GM19395 (cell line): Measurements from ENCODE around the gene CD160.
"Not testable (repeated sequence)": the region's sequence is repeated elsewhere in the genome, so short reads cannot be mapped to it uniquely, and the experiment has no call there.

Source experiments
- ATAC-seq: cut with Tn5 transposase; IDR thresholded peaks from one replicate; pipeline ENCODE4 v1.9.1; 2021; ENCODE audit warnings: mild to moderate bottlenecking, moderate library complexity; ENCODE audit not compliant: unreplicated experiment

Gene CD160

GRCh38 chr1:145719230-145720079 is at the start of gene CD160:
Gene CD160, plus strand, starts transcription at chr1:145719499. Its CDS starts 8,829 bp downstream, at chr1:145728328.
- no peak for ATAC-seq

- ATAC-seq, result not testable (repeated sequence)
Observed at GRCh38 chr1:145670995-145671745, 48.1 kb upstream of the CD160 start.

- ATAC-seq, result not testable (repeated sequence)
Observed at GRCh38 chr1:145673217-145673616, 46.1 kb upstream of the CD160 start.

GRCh38 chr1:145684858-145685257 is 34.4 kb upstream of the CD160 start:
- ATAC-seq, result not testable (repeated sequence)

DNA sequence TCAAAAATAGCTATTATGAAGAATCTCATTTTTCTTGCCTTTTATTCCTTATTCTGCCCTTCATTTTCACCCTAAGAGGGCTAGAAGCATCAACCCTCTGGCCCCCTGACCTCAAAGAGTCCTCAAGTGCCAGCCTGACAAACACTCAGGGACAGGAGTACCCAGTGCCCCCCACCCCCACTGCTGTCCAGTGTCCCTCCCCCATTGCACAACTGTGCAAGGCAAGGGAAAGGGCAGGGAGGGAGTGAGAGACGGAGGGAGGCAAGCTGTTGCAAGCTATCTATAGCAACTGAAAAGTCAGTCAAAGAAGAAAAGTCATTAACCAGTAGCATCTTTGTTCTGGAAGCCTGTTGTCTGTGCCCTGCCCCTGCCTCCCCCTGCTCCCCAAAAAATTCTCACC is 33.2 kb upstream of the CD160 start:
- not testable (repeated sequence) for ATAC-seq

DNA sequence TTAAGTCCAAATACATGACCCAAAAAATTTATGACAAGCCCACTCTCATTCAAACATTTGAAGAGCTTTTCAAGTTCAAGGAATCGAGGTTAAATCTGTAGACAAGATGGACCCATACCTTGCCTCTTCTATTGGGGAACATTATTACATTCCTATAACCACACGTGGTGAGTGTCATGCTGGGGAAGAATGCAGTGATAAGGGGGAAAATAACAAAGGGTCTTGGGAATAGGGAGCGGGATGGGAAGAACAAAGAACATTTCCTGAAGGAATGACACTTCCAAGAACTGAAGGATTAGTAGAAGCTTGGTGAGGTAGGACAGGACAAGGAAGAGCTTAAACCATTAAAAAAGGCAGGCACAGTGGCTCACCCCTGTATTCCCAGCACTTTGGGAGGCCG is 31.0 kb upstream of the CD160 start:
- ATAC-seq, result no peak

DNA sequence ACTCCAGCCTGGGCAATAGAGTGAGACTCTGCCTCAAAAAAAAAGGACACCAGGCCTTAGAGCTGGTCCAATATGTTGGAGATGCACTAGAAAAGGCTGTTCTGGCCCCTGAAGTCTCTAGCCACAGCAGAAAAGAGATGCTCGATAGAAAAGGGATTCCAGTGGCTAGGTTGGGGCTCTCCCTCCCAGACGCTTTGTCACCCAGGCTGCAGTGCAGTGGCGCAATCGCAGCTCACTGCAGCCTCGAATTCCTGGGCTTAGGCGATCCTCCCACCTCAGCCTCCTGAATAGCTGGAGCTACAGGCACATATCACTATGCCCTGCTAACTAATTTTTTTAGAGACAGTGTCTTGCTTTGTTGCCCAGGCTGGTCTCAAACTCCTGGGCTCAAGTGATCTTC is 30.4 kb upstream of the CD160 start:
- no peak for ATAC-seq

DNA sequence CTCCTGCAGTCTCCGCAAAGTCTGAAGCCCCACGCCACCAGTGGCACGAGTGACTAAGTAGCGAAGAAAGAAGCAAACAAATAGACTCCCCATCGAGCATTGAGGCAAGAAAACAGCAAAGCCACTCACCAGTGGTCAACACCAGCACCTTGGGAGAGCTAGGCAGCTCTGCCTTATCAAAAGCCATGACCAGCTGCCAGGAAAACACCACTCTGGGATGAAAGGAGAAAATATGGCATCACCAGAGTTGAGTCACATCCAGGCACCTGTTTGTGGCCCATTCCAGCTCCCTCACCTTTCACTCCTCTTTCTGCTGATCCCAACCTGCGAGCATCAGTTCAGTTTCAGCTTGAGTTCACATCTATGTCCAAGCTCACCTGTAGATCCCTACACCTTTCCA is 29.4 kb upstream of the CD160 start:
- no peak for ATAC-seq

GRCh38 chr1:145690587-145691558 is 28.4 kb upstream of the CD160 start:
- no peak for ATAC-seq

DNA sequence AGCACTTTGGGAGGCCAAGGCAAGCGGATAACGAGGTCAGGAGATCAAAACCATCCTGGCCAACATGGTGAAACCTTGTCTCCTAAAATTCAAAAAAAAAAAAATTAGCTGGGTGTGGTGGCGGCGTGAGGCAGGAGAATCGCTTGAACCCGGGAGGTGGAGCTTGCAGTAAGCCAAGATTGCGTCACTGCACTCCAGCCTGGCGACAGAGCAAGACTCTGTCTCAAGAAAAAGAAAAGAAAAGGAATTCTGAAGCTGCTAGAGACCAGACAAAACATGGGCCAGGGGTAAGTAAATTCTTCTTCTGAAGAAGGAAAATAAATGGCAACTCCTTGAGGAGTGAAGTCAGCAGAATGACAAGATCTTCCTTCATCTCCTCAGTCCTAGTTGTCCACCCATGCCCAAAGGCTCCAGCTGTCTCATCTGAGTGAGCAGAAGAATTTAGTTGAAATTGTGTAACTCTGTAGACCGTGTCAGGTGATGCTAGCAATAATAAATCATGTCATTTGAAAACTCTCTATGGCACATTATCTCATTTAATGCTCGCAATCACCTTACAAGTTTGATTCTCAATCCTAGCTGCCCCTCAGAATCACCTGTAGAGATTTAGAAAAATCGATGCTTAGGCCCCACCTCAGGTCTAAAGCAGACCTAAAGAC is 26.4 kb upstream of the CD160 start:
- ATAC-seq, result no peak

DNA sequence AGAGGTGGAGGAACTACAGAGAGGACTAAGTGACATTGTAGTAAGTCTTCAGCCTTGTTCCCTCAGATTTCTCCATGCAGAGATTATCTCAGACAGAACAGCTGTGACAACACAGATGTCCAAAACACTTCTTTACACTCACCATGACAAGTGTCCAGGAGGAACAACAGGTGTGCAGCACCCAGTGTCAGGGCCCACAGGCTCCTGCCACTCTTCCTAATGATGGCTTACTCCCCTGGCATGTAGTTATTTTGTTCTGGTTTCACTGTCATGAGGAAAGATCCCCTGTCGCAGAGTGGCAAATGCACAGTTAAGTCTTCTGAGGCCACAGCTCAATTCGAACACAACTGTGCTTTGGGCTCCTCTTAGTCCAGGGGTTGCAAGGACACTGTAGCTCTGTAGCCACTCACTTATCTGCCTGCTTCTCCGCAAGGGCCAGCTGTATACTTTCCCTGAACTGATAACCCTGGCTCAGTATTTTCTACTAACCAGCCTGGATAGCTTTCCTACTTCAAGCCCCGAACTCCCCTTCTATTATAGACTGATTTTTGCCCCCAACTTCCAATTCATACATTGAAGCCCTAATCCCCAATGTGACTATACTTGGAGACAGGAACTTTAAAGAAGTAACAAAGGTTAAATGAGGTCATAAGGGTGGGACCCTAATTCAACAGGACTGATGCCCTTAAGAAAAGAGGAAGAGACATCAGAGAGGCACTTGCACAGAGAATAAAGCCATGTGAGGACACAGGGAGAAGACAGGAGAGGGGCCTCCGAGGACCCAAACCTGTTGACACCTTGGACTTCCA is 23.3 kb upstream of the CD160 start:
- ATAC-seq, result no peak

- ATAC-seq, result no peak
Observed at GRCh38 chr1:145696630-145696960, 22.7 kb upstream of the CD160 start.

DNA sequence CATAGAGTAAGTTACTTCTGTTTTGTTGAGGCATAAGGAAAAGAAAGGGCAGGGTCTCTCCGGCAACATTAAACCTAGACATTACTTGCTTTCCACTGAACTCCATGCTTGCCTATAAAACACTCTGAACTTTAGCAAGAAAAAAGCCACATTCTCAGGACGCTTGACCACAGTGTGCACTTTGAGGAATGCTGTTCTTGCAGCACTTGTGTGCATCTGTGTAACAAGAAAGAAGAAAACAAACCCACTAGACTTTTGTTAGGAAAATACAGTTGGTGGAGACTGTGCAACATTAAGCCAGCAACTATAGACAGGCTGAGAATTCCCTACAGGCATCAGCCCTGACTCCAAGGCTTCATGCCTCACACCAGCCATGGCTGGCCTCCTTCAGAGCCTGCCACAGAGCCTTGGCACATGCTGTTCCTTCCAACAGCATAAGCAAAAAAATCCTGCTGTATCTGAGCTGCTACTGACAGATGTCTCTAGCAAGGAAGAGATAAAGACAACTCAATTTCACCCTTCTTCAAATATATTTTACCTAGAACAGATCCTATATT is 17.9 kb upstream of the CD160 start:
- ATAC-seq, result no peak

- no peak for ATAC-seq
Observed at GRCh38 chr1:145702052-145702451, 17.2 kb upstream of the CD160 start.

DNA sequence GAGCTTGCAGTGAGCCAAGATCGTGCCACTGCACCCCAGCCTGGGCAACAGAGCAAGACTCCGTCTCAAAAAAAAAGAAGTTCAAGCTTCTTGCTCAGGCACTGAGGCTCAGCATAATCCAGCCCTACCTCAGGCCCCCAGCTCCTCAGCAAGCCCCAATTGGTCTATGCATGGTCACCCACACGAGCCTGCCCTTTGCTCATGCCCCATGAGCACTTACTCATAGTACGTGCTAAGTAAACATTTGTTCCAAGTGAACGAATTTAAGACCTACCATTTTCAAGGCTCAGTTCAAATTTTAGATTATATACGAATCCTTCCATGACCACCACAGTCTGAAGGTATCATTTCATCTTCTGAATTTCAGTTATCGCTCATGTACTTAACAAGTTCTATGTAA is 16.5 kb upstream of the CD160 start:
- ATAC-seq, result no peak

DNA sequence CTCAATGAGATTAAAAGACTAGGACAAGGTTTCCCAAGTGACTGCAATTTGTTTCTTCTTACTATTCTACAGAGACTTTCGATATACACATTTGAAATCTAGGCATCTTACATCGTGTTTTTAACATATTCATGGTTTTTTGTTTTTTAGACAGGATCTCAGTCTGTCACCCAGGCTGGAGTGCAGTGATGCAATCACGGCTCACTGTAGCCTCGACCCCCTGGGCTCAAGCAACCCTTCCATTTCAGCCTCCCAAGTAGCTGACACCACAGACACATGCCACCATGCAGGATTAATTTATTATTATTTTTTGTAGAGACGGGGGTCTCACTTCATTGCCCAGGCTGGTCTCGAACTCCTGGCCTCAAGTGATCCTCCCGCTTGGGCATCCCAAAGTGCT is 13.7 kb upstream of the CD160 start:
- no peak for ATAC-seq

DNA sequence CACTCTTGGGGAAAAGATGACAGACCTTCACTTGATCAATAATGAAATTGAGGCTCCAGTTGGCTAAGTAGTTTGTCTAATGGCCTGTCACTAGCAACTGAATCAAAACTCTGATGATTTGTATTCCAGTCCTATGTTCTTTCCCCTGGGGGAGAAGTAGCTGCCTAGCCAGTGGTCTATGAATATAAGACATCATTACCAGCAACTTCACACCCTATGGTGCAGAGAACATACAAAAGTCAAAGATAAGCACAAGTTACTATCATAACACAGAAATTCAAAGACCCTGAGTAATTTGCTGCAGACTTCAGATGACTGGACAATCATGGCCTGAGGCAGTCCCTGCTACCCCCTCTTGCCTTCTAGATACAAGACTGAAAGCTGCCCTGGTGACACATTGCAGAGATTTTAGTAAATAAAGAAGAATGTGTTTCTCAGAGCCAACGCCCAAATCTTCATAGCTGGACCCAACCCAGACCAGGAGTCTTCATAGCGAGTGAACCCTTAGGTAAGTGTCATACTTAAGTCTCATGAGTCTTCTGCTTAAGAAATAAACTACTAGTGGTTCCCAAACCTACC is 13.1 kb upstream of the CD160 start:
- no peak for ATAC-seq

DNA sequence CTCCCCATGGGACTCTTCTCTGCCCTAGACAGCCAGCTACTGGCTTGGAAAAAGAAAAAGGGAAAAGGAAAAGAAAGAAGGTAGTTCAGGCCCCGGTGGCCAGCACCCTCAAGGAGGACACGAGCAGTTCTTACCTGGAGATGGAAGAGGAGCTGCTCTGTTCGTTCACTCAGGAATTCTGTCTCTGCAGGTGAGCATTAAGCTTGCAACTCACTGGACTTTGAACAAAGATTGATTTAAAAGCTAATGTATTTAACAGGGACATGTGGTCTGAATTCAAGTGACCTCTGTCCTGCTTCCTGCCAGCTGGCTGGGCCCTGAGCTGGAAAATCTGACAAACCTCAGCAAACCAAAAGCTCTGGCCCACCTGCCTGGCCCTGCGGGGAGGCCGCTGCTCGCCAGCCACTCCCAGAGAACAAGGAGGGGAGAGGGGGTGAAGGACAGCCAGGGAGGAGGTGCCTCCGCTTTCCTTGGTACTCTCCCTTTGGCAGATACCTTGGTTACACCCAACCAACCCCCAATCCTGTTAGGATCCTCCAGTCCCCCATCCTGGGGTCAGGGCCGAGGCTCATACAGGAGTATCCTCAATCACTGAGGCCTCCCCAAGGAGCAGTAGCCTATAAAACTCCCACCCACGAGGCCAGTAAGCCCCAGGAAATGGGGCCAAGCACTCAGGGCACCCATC is 12.0 kb upstream of the CD160 start, which contains the start of gene PDZK1:
TSS of gene PDZK1 (minus strand) at position 186 of the 685 bp plus-strand sequence. CDS start 19,347 bp downstream, outside the sequence.
- ATAC-seq, result no peak
